NCI-H82 treated with DMSO at 0.1 percent for 48 hours (cell line): Measurements from ENCODE around the gene ID2.

Source experiments
- DNase-seq: peaks from one replicate; lab custom pipeline; 2025; ENCODE audit not compliant: unreplicated experiment; lab: John Stamatoyannopoulos, UW

Gene ID2

DNA sequence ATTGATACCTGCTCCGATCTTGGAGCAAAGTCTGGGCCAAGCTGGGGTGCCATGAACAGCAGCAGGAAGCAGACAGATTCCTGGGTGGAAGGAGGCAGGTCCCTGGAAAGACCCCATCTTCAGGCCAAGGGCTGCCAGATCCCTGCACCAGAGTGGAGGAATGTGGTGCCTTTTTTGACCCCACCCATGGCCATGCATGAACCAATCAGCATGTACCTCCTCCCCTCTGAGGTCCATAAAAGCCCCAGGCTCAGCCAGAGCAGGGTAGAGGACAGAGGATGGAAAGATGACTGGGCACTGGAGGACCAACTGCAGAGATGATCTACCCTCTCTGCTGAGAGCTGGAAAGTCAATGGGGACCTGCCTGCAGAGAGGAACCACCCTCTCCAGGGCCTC is 34.4 kb upstream of the ID2 start:
- no peak for DNase-seq

DNA sequence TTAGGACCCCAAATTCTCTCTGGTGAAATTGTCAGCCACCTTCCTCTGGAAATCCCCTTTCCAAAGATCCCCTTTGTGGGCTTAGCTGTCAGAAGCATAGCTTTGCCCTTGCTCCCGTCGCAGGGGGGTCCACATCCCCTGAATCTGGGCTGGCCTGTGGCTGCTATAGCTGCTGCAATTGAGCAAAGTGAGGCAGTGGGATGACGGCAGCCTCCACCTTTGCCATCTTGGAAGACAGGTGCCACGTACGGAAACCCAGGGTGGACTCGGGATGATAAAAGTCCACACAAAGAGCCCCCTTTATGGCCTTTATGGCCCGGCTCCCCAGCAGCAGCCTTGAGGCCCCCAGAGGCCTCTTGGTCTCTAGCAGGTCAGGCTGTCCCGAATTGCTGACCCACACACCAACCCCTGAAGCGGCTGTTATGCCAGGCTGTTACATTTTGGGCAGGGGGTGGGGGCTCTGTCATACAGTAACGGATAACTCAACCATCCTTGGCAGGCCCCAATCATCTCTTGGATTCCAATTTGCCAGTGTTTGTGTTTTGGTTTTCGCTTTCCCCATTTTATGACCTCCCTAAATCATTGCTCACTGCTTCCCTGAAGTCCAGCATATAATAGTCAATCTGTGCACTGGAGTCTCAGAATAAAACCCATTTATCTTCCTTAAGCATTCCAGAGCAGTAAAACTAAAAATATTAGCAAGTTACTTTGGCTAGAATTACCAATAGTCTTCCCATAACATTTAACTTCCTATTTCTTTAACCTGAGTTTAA is 33.2 kb upstream of the ID2 start:
- no peak for DNase-seq

DNA sequence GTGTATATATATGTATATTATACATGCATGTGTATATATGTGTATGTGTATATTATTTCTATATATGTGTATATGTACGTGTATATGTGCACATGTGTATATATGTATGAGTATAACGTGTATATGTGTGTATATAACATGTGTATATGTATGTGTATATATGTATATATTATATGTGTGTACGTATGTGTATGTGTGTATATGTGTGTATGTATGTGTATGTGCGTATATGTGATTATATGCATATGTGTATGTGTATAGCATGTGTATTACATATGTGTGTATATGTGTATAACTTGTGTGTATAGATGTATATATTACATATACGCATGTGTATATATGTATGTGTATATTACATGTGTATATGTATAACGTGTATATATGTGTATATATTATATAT is 32.1 kb upstream of the ID2 start:
- DNase-seq = no peak

DNA sequence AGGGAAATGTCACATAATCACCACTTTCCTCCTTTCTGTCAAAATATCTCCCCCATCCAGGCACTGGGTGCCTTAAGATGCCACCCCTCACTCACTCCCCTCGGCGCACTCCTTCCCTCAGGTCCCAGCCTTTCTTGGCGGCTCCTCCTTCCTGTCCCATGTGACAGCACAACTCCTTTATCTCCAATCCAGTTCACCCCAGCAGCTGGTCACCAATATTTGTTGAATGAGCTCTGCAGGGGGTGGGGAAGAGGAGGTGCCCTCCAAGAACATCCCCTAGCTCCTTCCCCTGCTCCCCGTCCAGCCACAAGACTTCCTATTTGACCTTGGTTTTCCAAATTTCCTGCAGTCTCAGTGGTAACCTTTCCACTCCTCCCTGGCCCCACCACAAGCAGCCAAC is 31.6 kb upstream of the ID2 start:
- no peak for DNase-seq

DNA sequence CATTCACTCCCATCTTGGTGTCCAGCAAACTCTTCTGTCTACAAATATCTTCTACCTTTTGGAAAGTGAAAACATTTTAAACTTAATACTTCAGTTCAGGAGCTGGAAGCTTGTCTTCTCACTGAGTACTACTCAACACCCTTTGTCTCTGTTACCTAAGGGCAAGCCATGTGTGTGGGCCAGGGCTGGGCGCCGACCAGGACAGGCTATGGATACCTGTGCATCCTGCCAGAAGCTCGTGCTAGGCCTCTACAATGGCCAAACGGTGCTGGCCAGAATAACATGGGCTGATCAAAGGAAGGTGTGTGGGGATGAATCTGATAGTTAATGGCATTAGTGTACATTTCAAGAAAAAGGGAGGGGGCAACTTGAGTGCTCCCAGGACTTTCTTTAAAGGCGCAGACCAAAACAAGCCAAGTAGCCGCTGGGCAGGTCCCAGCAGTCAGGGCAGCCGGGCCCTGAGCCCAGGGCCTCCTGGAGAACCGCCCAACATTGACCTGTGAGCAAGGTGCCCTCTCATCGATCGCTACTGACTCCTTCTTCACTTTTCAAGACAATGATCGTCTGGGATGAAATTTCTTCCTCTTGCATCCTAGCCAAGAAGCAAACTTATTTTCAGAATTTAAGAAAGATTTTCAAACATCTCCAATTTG is 29.0 kb upstream of the ID2 start:
- DNase-seq = no peak

DNA sequence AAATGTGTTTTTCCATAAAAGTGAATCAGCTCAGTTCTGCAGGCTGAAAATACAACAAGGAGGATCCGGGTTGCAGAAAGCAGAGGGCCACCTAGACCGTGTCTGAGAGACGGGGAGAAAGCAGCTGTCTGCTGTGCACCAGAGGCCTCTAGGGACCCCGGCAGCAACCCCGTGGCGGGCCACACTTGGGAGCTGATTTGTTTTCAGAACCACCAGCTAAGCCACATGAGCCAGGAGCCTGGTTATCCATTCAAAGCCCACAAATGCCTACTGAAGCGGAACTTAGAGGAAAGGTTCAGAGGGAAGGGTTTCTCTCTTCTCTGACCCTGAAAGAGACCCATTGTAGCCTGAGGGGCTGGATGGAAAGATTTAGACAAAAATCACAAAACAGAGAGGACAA is 28.4 kb upstream of the ID2 start:
- no peak for DNase-seq

DNA sequence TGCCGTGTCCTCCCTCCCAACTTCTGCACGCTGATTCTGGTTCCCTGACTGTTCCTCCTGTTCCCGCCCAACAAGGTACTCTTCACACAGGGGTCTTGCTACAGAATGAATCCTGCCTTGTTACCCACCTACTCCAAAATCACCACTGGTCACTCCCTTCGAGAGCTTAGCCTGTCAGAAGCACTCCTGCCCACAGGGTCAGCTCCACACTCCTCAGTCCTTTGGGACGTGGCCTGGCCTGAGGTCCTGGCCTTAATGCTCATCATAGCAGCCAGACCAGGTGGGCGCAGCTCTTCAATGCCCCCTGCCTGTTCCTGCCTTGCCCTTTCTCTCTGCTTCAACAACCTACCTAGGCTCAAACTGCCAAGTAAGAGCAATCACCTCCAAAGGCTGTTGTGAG is 27.8 kb upstream of the ID2 start:
- no peak for DNase-seq

DNA sequence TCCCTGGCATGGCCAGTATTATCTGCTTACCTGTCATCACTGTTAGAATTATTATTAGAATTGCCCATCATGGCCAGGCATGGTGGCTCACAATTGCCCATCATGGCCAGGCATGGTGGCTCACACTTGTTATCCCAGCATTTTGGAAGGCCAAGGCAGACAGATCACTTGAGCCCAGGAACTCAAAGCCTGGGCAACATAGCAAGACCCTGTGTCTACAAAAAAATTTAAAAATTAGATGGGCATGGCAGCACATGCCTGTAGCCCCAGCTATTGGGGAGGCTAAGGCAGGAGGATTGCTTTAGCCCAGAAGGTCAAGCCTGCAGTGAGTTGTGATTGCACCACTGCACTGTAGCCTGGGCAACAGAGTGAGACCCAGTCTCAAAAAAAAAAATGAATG is 27.4 kb upstream of the ID2 start:
- DNase-seq = no peak

DNA sequence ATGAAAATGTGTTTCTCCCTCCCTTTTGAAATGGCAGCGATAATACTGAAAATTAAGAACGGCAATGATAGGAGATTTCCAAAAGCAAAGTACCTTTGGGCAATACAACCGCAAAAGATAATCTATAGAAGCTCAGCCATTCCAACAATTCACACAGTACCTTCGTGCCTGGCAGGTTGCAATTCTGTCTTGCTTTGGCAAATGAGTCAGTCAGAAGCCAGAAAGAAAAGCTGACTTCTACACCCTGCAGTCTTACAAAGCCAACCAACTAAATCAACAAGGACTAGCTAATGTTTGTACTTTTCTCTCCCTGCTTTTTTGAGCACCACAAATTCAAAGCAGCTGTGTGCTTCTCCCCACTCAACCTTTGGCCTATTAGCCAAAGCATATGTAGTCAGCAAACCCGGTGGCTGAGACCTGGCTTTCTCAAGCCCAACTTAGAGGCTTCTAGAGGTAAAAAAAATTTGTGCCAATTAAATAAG is 25.7 kb upstream of the ID2 start:
- no peak for DNase-seq

DNA sequence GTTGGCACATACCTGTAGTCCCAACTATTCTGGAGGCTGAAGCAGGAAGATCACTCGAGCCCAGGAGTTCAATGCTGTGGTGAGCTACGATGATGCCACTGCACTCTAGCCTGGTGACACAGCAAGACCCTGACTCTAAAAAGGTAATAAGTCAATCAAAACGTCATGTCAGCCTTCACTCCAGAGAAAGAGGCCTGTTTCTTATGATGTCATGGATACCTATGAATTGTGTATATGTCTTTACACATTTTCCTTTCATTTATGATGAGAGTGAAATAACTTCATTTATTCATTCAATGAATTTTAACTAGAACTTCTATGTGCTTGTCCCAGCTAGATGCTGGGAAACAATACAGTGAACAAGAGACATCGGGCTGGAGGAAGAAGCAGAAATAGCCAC is 25.0 kb upstream of the ID2 start:
- DNase-seq = no peak

DNA sequence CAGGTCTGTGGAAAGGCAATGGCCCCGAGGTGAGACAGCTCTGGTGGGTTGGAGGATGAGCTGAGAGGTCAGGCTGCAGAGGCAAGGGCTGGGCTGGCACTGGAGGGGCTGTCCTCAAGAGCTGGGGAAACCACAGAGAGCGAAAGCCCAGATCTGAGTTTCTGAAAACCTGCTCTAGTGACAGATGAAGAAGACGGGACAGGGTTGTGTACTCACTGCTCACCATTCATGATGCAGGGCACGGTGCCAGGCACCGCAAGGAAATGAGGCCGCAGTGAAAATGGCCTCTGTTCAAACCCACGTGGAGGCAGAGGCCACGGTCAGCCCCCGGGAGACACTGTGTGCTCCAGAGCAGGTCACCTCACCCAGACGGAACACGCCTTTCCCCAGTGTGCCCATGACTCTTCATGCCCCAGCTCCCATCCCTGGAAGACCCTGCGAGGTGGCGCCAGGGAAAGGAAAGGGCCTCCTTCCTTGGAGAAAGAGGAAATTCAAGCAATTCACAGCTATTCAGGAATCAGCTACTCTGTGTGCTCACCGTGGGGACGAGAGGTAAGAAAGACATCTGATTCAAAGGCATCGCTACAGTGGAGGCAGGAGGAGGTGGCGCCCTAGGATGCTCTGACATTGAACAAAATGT is 24.3 kb upstream of the ID2 start:
- no peak for DNase-seq

DNA sequence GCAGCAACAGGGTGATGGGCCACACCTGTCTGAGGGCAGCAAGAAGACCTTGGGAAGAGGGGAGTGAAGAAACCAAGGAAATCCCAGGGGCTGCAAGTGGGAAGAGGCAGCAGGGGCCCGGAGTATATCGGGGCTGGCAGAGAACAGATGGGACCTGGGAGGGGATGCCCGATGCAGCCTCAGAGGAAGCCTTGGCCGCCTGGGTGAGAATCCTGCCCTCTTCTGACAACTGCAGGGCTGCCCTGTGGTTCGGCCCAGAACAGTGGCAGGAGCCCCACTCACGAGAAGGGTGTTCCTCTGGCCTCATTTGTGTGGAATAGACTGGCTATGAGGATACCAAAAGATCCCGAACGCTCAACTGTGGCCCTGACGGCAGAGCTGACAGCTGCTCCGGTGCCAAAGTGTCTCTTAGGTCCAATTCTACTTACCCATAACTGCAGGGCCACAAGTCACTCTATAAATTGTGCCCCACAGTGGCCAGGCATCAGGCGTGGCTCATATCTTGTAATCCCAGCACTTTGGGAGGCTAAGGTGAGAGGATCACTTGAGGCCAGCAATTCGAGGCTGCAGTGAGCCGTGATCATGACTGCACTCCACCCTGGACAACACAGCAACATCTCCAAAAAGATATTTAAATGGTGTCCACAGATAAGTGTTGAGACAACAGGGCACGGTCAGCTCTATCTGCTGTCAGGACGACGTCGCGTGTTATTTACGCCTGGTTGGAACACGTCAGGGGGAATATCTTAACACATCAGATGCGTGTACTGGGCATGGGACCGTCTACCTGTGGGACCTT is 23.6 kb upstream of the ID2 start:
- DNase-seq = no peak

DNA sequence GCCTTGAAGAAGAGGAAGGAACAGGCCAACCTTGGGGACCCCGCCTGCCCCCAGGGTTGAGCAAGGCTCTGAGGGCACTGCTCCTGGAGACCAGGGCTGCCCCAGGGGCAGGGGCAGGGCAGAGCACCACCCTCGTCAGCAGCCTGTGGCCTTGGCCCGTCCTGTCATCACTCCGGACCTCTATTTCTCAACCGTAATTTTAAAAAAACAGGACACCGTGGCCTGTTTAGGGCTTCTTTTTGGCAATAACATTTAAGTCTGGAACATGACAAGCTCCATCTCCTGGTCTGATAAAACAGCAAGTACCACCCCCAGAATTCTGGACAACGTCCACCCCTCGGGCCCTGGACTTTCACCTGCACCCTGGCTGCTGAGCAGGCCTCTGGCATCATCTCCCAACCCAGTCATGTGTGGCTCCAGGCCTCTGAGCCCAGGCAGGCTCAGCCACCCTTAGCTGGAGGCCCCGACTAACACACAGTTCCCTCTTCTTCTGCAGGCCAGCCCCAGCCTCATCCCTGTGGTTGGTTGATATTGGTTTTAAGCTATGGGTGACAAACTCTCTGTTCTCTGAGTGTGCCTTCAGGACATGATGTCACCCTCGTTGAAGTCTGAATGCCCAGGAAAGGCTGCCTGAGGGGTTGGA is 22.6 kb upstream of the ID2 start:
- DNase-seq = no peak

DNA sequence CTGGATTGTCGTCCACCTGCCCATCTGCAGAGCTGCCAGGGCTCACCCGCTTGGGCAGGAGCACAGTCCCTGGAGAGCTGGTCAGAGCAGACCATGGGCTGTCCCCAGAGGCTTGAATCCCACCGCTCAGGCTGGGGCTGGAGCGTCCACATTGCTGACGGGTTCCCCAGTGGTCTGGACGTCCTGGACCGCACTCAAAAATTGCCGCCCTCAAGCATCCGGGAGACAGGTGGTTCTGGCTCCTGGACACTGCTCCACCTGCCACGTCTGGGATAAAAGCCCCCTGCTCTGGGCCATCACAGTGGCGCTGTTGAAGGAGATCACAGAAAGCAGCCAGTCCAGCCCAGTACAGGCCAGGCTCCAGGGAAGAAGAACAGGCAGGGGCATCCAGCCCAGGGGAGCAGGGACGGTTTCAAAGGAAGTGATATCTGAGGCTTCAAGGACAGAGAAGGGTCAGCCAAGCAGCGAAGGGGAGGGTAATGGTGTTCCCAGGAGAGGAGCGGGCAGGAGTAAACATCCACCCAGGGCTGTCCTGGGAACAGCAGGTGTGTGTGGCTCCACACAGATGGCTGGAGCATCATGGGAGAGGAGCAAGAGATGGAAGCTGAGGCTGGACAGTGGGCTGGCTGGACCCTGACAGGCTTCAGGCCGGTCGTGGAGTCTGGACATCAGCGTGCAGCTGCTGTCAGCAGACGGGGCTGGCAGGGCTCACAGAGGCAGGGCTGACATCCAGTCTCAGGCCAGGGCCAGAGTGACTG is 21.9 kb upstream of the ID2 start:
- no peak for DNase-seq

DNA sequence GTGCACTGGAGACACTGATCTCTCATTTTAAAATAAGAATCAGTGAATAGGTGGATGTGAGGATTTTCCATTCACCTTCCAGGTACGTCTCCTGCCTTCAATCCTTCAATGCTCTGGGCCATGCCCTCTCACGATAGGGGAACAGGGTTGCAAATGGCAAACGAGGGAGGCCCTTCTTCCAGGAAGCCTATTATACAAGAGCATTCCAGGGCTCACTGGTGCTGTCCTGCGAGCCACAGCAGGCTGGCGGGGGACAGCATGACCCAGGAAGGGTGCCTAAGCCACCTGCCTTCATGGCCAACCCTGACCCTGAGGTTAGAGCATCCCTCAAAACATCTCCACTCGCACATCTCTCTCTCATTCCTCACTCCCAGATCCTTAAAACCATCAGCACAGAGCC is 20.6 kb upstream of the ID2 start:
- DNase-seq = no peak

DNA sequence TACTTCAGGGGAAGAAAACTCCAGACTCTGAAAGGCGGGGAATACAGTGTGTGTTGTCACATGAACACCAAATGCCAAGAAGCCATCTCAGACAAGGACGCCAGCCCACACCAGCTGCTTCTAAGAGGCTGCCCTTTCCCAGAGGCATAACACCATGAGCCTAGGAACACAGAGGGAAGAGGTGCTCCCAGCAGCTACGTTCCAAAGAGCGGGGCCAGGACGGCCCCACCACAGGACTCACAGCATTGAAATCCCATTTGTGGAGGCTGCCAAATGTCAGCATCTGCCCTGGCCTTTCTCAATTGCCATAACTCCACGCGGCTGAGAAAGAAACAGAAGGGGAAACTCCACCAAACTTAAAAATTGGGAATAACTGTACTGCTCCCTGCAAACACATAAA is 20.1 kb upstream of the ID2 start:
- no peak for DNase-seq

DNA sequence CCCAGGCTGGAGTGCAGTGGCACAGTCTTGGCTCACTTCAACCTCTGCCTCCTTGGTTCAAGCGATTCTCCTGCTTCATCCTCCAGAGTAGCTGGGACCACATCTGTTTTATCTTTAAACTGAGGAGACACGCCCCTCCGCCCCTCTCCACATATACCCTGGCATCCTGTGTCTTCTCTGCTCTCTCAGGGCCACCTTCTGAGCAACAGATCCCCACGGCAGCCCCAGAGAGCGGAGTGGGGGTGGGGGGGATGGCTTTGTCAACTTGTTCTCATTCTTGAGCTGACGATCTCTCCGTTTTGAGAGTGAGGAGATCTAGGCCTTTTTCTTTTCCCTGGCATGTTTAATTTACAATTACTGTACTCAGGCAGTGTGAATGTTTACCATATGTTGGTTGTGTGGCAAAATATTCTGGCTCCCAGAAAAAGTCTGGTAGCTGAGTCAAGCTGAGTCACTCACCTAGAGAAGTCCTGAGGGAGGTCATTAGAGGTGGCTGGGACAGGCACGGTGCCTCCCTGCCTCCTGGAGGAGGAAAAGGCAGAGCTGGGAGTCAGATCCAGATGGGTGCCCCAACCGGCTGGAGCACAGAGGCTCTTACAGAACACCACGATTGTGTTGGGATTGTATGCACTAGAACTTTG is 19.5 kb upstream of the ID2 start:
- DNase-seq = no peak

DNA sequence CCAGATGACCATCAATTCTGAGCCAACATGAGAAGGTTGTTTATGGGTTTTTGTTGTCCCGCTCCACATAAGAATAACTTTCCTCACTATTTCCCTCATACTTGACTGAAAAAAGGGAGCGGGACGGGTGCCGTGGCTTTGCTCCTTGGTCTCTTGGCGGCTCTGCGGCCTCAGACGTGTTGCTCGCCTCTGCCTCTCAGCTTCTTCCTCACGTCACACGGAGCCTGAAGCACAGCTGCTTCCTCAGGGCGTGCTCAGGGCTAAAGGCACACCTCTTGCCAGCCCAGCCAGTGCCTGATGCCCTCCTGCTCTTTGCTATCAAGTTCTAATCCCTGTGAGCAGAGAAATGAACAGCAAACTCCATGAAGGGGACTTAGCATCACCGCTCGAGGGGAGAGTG is 17.9 kb upstream of the ID2 start:
- peak; percentile 92 for DNase-seq

DNA sequence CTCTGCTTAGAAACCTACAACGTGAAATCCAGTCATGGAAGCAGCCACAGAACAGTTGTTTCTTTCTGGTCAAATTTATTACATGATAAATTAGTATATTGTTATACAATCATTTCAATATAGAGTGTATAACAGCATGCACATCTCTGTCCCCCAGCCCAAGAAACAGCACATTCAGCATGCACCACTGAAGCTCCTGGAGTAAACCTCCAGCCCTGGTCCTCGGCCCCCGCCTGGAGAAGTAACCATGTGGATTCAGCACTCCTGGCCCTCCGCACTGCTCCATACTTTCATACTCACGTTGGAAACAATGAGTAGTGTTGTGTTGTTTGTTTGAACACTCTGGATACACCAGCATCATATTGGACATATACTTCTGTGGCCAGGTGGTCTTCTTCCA is 15.3 kb upstream of the ID2 start:
- no peak for DNase-seq
